DOHH2 (cell line): ENCODE data around the gene NIPAL3.

Experiments
- H3F3A ChIP-seq: fragments of 200-600 bp; sonication (generic), shearing (Covaris generic); 2 replicates; pipeline ENCODE4 v1.6.0; 2016; ENCODE audit warnings: antibody characterized with exemption, mild to moderate bottlenecking; ENCODE audit not compliant: control insufficient read depth, insufficient read depth
- H3K27ac ChIP-seq: fragments of 200-600 bp; sonication (generic); 2 replicates; pipeline ENCODE4 v1.5.1; 2014; ENCODE audit warnings: low read depth, mild to moderate bottlenecking, low read length, moderate library complexity
- H3K27me3 ChIP-seq: fragments of 200-600 bp; sonication (generic); 2 replicates; pipeline ENCODE4 v1.6.1; 2014; ENCODE audit warnings: mild to moderate bottlenecking, low read length, mixed read lengths; ENCODE audit not compliant: control insufficient read depth
- H3K36me3 ChIP-seq: fragments of 200-600 bp; sonication (generic); 2 replicates; pipeline ENCODE4 v1.6.1; 2014; ENCODE audit warnings: mild to moderate bottlenecking, low read length, moderate library complexity, mixed read lengths; ENCODE audit not compliant: control insufficient read depth
- H3K4me1 ChIP-seq: fragments of 200-600 bp; sonication (generic); 2 replicates; pipeline ENCODE4 v1.6.1; 2014; ENCODE audit warnings: mild to moderate bottlenecking, low read length, mixed read lengths; ENCODE audit not compliant: control insufficient read depth
- H3K4me2 ChIP-seq: fragments of 200-600 bp; sonication (generic); 2 replicates; pipeline ENCODE4 v1.6.0; 2014; ENCODE audit warnings: mild to moderate bottlenecking, low read length, moderate library complexity
- H3K4me3 ChIP-seq: fragments of 200-600 bp; sonication (generic); 2 replicates; pipeline ENCODE4 v1.5.1; 2014; ENCODE audit warnings: mild to moderate bottlenecking, low read length, mixed read lengths
- H3K79me2 ChIP-seq: fragments of 200-600 bp; sonication (generic); 2 replicates; pipeline ENCODE4 v1.6.1; 2014; ENCODE audit warnings: mild to moderate bottlenecking, low read length, mixed read lengths; ENCODE audit not compliant: control insufficient read depth
- H3K9me2 ChIP-seq: fragments of 200-600 bp; sonication (generic); replicated peaks from 2 replicates; pipeline ENCODE4 v1.6.1; 2014; ENCODE audit warnings: mild to moderate bottlenecking, low read length, mixed read lengths; ENCODE audit not compliant: control insufficient read depth
- H3K9me3 ChIP-seq: fragments of 200-600 bp; sonication (generic); 2 replicates; pipeline ENCODE4 v1.6.1; 2014; ENCODE audit warnings: antibody characterized with exemption, low read length, mixed read lengths; ENCODE audit not compliant: control insufficient read depth, insufficient read depth
- H4K20me1 ChIP-seq: fragments of 200-600 bp; sonication (generic); 2 replicates; pipeline ENCODE4 v1.6.0; 2014; ENCODE audit warnings: low read depth, mild to moderate bottlenecking, antibody characterized with exemption, low read length, moderate library complexity; ENCODE audit not compliant: control insufficient read depth, insufficient read depth
- CTCF ChIP-seq: fragments of 200-600 bp; sonication (generic); IDR thresholded peaks from one replicate; pipeline ENCODE4 v1.5.1; 2014; ENCODE audit warnings: antibody characterized with exemption, mild to moderate bottlenecking, low read depth, low read length; ENCODE audit not compliant: poor library complexity, severe bottlenecking
- EZH2phosphoT487 ChIP-seq: fragments of 200-600 bp; sonication (generic); IDR thresholded peaks from 2 replicates; pipeline ENCODE4 v1.6.1; 2017; ENCODE audit warnings: borderline replicate concordance, mild to moderate bottlenecking, antibody characterized with exemption, low read length, moderate library complexity, mixed read lengths

The NIPAL3 gene

GRCh38 chr1:24387636-24388175 lies 27.9 kb upstream of the NIPAL3 start:
- Histone ChIP-seq H3K9me3 (no peaks in the 10 kb centered on the region), H3K4me3 (no peak overlapping the region), H3K4me1 (peaks cover 40% of the 10 kb centered on the region), H3K36me3 (no peaks in the 10 kb centered on the region; the same call in 1 of the 2 replicates), H4K20me1 (no peaks in the 10 kb centered on the region), H3K79me2 (no peaks in the 10 kb centered on the region), H3K27me3 (no peaks in the 10 kb centered on the region), H3K9me2 (no peaks in the 10 kb centered on the region), H3K27ac (no peak overlapping the region), H3F3A (peaks cover 14% of the 10 kb centered on the region), H3K4me2 (no peak overlapping the region)
- no peak for TF ChIP-seq CTCF
- TF ChIP-seq EZH2phosphoT487 = no peak

GRCh38 chr1:24388331-24388885 lies 27.2 kb upstream of the NIPAL3 start:
- Histone ChIP-seq H4K20me1 (no peaks in the 10 kb centered on the region), H3K4me1 (peaks cover 47% of the 10 kb centered on the region), H3K4me3 (no peak overlapping the region), H3K9me3 (no peaks in the 10 kb centered on the region), H3K36me3 (no peaks in the 10 kb centered on the region; the same call in 1 of the 2 replicates), H3K27me3 (no peaks in the 10 kb centered on the region), H3K27ac (no peak overlapping the region), H3K9me2 (no peaks in the 10 kb centered on the region), H3K4me2 (no peak overlapping the region), H3F3A (peaks cover 21% of the 10 kb centered on the region), H3K79me2 (no peaks in the 10 kb centered on the region)
- no peak for TF ChIP-seq EZH2phosphoT487
- no peak for TF ChIP-seq CTCF

- no peak overlapping the region for H3K4me3 ChIP-seq
- H3F3A ChIP-seq = peaks cover 24% of the 10 kb centered on the region
Observed at GRCh38 chr1:24389231-24389678, 26.3 kb upstream of the NIPAL3 start.

More at GRCh38 chr1:24389231-24389678, 26.3 kb upstream of the NIPAL3 start:
- Histone ChIP-seq H3K36me3 (no peaks in the 10 kb centered on the region; the same call in 1 of the 2 replicates), H3K9me2 (no peaks in the 10 kb centered on the region), H3K27ac (no peak overlapping the region), H3K9me3 (no peaks in the 10 kb centered on the region), H3K4me1 (peaks cover 56% of the 10 kb centered on the region), H3K79me2 (no peaks in the 10 kb centered on the region), H4K20me1 (no peaks in the 10 kb centered on the region), H3K4me2 (no peak overlapping the region), H3K27me3 (no peaks in the 10 kb centered on the region)
- TF ChIP-seq CTCF (no peak), EZH2phosphoT487 (no peak)
